ENCODE measurements around the gene PUS1.

PUS1 gene

DNA sequence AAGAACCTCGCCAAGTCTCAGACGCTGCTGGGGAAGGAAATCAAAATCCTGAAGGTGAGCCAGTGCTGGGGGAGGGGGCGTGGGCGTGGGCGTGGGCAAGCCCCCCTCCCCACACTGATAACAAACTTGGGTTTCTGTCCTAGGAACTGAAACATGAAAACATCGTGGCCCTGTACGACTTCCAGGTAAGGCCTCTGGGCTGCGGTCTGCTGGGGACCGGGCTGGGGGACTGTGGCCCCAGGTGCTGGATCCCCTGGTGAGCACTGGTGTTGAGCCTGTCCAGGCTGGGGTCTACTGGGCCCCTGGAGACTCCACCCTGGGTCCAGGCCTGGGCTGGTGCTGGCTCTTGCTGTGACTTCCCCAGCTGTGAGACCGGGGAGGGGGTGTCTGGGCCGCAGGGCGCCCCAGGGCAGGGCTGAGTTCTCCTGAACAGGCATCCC lies 33.4 kb upstream of the PUS1 start:
- CTCF ChIA-PET: no interaction called here
- peak overlapping the region; percentile 70 for H3K27ac ChIP-seq (ENCODE audit: extremely low read depth, low read depth, low read length)
- TF ChIP-seq ZNF837 (tag by site-specific recombination; IDR thresholded peaks at IDR 0.05) (no peak), EGR2 (tag by site-specific recombination; IDR thresholded peaks at IDR 0.05; ENCODE audit: low read depth) (peak; percentile 86), ZNF121 (tag by site-specific recombination; IDR thresholded peaks at IDR 0.05) (0 out of 2 replicates have a peak, but pooled peaks have one; percentile 12), ZNF10 (tag by site-specific recombination; IDR thresholded peaks at IDR 0.05) (0 out of 2 replicates have a peak, but pooled peaks have one; percentile 9), ZBTB8A (tag by site-specific recombination; IDR thresholded peaks at IDR 0.05) (peak; percentile 93; the same call in 1 of the 2 replicates), ZBTB7A (tag by site-specific recombination; IDR thresholded peaks at IDR 0.05; ENCODE audit: low read depth) (peak; percentile 51; the same call in 1 of the 2 replicates), ZIC2 (tag by site-specific recombination; IDR thresholded peaks at IDR 0.05) (peak; percentile 99), ZNF423 (tag by site-specific recombination; IDR thresholded peaks at IDR 0.05) (peak; percentile 58; the same call in 1 of the 2 replicates), REPIN1 (tag by site-specific recombination; IDR thresholded peaks at IDR 0.05; ENCODE audit: low read depth) (no peak), KLF1 (tag by site-specific recombination; IDR thresholded peaks at IDR 0.05) (0 out of 2 replicates have a peak, but pooled peaks have one; percentile 5), ZNF19 (tag by site-specific recombination; IDR thresholded peaks at IDR 0.05; ENCODE audit: low read depth) (no peak), ZNF501 (tag by site-specific recombination; IDR thresholded peaks at IDR 0.05) (0 out of 2 replicates have a peak, but pooled peaks have one; percentile 5), ZNF596 (tag by site-specific recombination; IDR thresholded peaks at IDR 0.05) (no peak), GLIS1 (tag by site-specific recombination; IDR thresholded peaks at IDR 0.05) (peak; percentile 97), OVOL3 (tag by site-specific recombination; IDR thresholded peaks at IDR 0.05) (0 out of 2 replicates have a peak, but pooled peaks have one; percentile 12), OSR2 (tag by site-specific recombination; IDR thresholded peaks at IDR 0.05) (no peak), ZNF248 (tag by site-specific recombination; IDR thresholded peaks at IDR 0.05) (no peak), TCF7L2 (IDR thresholded peaks at IDR 0.05; ENCODE audit: borderline replicate concordance, low read depth, low read length) (no peak), ZNF354C (tag by site-specific recombination; IDR thresholded peaks at IDR 0.05; ENCODE audit: borderline replicate concordance, low read depth) (no peak), ZNF341 (tag by site-specific recombination; IDR thresholded peaks at IDR 0.05; ENCODE audit: low read depth) (peak; percentile 59), WT1 (tag by site-specific recombination; IDR thresholded peaks at IDR 0.05) (no peak), ZBTB48 (tag by site-specific recombination; IDR thresholded peaks at IDR 0.05) (peak; percentile 67; the same call in 1 of the 2 replicates), ZNF114 (tag by site-specific recombination; IDR thresholded peaks at IDR 0.05) (no peak), KLF9 (tag by site-specific recombination; IDR thresholded peaks at IDR 0.05; ENCODE audit: low read depth) (peak; percentile 95), BCL11B (tag by site-specific recombination; IDR thresholded peaks at IDR 0.05; ENCODE audit: low read depth) (no peak), ZNF155 (tag by site-specific recombination; IDR thresholded peaks at IDR 0.05) (no peak), ZNF394 (tag by site-specific recombination; IDR thresholded peaks at IDR 0.05; ENCODE audit: borderline replicate concordance) (0 out of 2 replicates have a peak, but pooled peaks have one; percentile 6), GLIS2 (tag by site-specific recombination; IDR thresholded peaks at IDR 0.05) (no peak; the same call in 1 of the 2 replicates)
- TF ChIP-seq, protein P1, sequence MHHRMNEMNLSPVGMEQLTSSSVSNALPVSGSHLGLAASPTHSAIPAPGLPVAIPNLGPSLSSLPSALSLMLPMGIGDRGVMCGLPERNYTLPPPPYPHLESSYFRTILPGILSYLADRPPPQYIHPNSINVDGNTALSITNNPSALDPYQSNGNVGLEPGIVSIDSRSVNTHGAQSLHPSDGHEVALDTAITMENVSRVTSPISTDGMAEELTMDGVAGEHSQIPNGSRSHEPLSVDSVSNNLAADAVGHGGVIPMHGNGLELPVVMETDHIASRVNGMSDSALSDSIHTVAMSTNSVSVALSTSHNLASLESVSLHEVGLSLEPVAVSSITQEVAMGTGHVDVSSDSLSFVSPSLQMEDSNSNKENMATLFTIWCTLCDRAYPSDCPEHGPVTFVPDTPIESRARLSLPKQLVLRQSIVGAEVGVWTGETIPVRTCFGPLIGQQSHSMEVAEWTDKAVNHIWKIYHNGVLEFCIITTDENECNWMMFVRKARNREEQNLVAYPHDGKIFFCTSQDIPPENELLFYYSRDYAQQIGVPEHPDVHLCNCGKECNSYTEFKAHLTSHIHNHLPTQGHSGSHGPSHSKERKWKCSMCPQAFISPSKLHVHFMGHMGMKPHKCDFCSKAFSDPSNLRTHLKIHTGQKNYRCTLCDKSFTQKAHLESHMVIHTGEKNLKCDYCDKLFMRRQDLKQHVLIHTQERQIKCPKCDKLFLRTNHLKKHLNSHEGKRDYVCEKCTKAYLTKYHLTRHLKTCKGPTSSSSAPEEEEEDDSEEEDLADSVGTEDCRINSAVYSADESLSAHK (tag by site-specific recombination; IDR thresholded peaks at IDR 0.05): no peak
- TF ChIP-seq, protein P2, sequence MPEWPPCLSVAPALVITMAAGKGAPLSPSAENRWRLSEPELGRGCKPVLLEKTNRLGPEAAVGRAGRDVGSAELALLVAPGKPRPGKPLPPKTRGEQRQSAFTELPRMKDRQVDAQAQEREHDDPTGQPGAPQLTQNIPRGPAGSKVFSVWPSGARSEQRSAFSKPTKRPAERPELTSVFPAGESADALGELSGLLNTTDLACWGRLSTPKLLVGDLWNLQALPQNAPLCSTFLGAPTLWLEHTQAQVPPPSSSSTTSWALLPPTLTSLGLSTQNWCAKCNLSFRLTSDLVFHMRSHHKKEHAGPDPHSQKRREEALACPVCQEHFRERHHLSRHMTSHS (tag by site-specific recombination; IDR thresholded peaks at IDR 0.05): no peak
- TF ChIP-seq, protein P3, sequence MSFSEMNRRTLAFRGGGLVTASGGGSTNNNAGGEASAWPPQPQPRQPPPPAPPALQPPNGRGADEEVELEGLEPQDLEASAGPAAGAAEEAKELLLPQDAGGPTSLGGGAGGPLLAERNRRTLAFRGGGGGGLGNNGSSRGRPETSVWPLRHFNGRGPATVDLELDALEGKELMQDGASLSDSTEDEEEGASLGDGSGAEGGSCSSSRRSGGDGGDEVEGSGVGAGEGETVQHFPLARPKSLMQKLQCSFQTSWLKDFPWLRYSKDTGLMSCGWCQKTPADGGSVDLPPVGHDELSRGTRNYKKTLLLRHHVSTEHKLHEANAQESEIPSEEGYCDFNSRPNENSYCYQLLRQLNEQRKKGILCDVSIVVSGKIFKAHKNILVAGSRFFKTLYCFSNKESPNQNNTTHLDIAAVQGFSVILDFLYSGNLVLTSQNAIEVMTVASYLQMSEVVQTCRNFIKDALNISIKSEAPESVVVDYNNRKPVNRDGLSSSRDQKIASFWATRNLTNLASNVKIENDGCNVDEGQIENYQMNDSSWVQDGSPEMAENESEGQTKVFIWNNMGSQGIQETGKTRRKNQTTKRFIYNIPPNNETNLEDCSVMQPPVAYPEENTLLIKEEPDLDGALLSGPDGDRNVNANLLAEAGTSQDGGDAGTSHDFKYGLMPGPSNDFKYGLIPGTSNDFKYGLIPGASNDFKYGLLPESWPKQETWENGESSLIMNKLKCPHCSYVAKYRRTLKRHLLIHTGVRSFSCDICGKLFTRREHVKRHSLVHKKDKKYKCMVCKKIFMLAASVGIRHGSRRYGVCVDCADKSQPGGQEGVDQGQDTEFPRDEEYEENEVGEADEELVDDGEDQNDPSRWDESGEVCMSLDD (tag by site-specific recombination; IDR thresholded peaks at IDR 0.05): peak; percentile 76; the same call in 1 of the 2 replicates
- TF ChIP-seq, protein P4, sequence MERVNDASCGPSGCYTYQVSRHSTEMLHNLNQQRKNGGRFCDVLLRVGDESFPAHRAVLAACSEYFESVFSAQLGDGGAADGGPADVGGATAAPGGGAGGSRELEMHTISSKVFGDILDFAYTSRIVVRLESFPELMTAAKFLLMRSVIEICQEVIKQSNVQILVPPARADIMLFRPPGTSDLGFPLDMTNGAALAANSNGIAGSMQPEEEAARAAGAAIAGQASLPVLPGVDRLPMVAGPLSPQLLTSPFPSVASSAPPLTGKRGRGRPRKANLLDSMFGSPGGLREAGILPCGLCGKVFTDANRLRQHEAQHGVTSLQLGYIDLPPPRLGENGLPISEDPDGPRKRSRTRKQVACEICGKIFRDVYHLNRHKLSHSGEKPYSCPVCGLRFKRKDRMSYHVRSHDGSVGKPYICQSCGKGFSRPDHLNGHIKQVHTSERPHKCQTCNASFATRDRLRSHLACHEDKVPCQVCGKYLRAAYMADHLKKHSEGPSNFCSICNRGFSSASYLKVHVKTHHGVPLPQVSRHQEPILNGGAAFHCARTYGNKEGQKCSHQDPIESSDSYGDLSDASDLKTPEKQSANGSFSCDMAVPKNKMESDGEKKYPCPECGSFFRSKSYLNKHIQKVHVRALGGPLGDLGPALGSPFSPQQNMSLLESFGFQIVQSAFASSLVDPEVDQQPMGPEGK (tag by site-specific recombination; IDR thresholded peaks at IDR 0.05): peak; percentile 79

More for the DNA sequence above, 33.4 kb upstream of the PUS1 start:
- POLR2A ChIA-PET: no interaction called here
- Histone ChIP-seq H3K9me3 (ENCODE audit: control insufficient read depth, insufficient read depth, low read depth, low read length) (no peaks in the 10 kb centered on the region), H3K4me1 (ENCODE audit: control insufficient read depth, insufficient read depth, low read length) (peaks cover 3% of the 10 kb centered on the region; the same call in 1 of the 2 replicates), H3K36me3 (ENCODE audit: control insufficient read depth in 2 of 2, insufficient read depth in 1 of 2, low read length in 2 of 2) (peaks cover 6 to 29% of the 10 kb centered on the region in 2 experiments; a peak in 2 of 3 replicates), H3K4me3 (ENCODE audit: low read depth, low read length) (peak overlapping the region; percentile 73)

Data from HEK293 (cell line).